ENCODE results near the gene C3orf80.
A peak's percentile ranks its signal among the peaks of the same experiment; 100 is the strongest.

C3orf80 gene

GRCh38 chr3:160180581-160181216, 44.5 kb upstream of the C3orf80 start:
- Histone ChIP-seq H3K4me1 (ENCODE audit: low read depth, poor library complexity, severe bottlenecking) (peaks cover 28% of the 10 kb centered on the region), H2AFZ (ENCODE audit: low read depth) (no peak overlapping the region), H3K79me2 (ENCODE audit: insufficient read depth, low read depth) (no peaks in the 10 kb centered on the region), H4K20me1 (ENCODE audit: insufficient read depth) (no peaks in the 10 kb centered on the region), H3K4me2 (no peak overlapping the region), H3K36me3 (ENCODE audit: insufficient read depth) (no peaks in the 10 kb centered on the region), H3K4me3 (IDR thresholded peaks at IDR 0.05; ENCODE audit: insufficient read depth, low read depth, low read length) (no peak overlapping the region), H3K27ac (no peak overlapping the region), H3K9ac (no peak overlapping the region), H3K27me3 (ENCODE audit: insufficient read depth, low read depth) (no peaks in the 10 kb centered on the region)
- no peak for TF ChIP-seq CTCF (conservative IDR thresholded peaks at IDR 0.05; ENCODE audit: low read depth, low read length)

- Histone ChIP-seq H3K27me3 (ENCODE audit: insufficient read depth, low read depth) (no peaks in the 10 kb centered on the region), H3K27ac (peak overlapping the region; percentile 20; the same call in 1 of the 2 replicates), H3K9ac (no peak overlapping the region), H4K20me1 (ENCODE audit: insufficient read depth) (no peaks in the 10 kb centered on the region), H3K79me2 (ENCODE audit: insufficient read depth, low read depth) (no peaks in the 10 kb centered on the region), H3K4me2 (no peak overlapping the region), H3K4me3 (IDR thresholded peaks at IDR 0.05; ENCODE audit: insufficient read depth, low read depth, low read length) (no peak overlapping the region), H3K36me3 (ENCODE audit: insufficient read depth) (no peaks in the 10 kb centered on the region), H2AFZ (ENCODE audit: low read depth) (no peak overlapping the region), H3K4me1 (ENCODE audit: low read depth, poor library complexity, severe bottlenecking) (peaks cover 38% of the 10 kb centered on the region)
- no peak for TF ChIP-seq CTCF (conservative IDR thresholded peaks at IDR 0.05; ENCODE audit: low read depth, low read length)
These were observed 41.7 kb upstream of the C3orf80 start for GRCh38 chr3:160183345-160184076.

- no peaks in the 10 kb centered on the region for H3K79me2 ChIP-seq (ENCODE audit: insufficient read depth, low read depth)
- H2AFZ ChIP-seq (ENCODE audit: low read depth), result 0 out of 2 replicates have a peak overlapping the region, but pooled peaks have one; percentile 6
- H3K4me2 ChIP-seq, result peak overlapping the region; percentile 12; the same call in 1 of the 2 replicates
- H3K27ac ChIP-seq, result peak overlapping the region; percentile 20; the same call in 1 of the 2 replicates
- no peaks in the 10 kb centered on the region for H3K36me3 ChIP-seq (ENCODE audit: insufficient read depth)
- H4K20me1 ChIP-seq (ENCODE audit: insufficient read depth), result no peaks in the 10 kb centered on the region
- peaks cover 38% of the 10 kb centered on the region for H3K4me1 ChIP-seq (ENCODE audit: low read depth, poor library complexity, severe bottlenecking)
- no peak overlapping the region for H3K4me3 ChIP-seq (IDR thresholded peaks at IDR 0.05; ENCODE audit: insufficient read depth, low read depth, low read length)
- no peaks in the 10 kb centered on the region for H3K27me3 ChIP-seq (ENCODE audit: insufficient read depth, low read depth)
- H3K9ac ChIP-seq, result no peak overlapping the region
- TF ChIP-seq CTCF (conservative IDR thresholded peaks at IDR 0.05; ENCODE audit: low read depth, low read length), result no peak
These were observed 40.6 kb upstream of the C3orf80 start for GRCh38 chr3:160184655-160185054.

- Histone ChIP-seq H3K4me2 (no peak overlapping the region), H2AFZ (ENCODE audit: low read depth) (no peak overlapping the region), H3K4me3 (IDR thresholded peaks at IDR 0.05; ENCODE audit: insufficient read depth, low read depth, low read length) (no peak overlapping the region), H3K36me3 (ENCODE audit: insufficient read depth) (no peaks in the 10 kb centered on the region), H3K9ac (no peak overlapping the region), H4K20me1 (ENCODE audit: insufficient read depth) (no peaks in the 10 kb centered on the region), H3K27ac (no peak overlapping the region), H3K4me1 (ENCODE audit: low read depth, poor library complexity, severe bottlenecking) (peaks cover 38% of the 10 kb centered on the region), H3K27me3 (ENCODE audit: insufficient read depth, low read depth) (no peaks in the 10 kb centered on the region), H3K79me2 (ENCODE audit: insufficient read depth, low read depth) (no peaks in the 10 kb centered on the region)
- TF ChIP-seq CTCF (conservative IDR thresholded peaks at IDR 0.05; ENCODE audit: low read depth, low read length), result no peak
These were observed 39.5 kb upstream of the C3orf80 start for GRCh38 chr3:160185751-160186150.

All from KMS-11 (cell line).